Astrocyte of the hippocampus (primary cell): ENCODE measurements around the gene BBS5.
"Not testable (repeated sequence)": the region's sequence is repeated elsewhere in the genome, so short reads cannot be mapped to it uniquely, and the experiment has no call there.

Experiments used
- DNase-seq: peaks from one replicate; pipeline ENCODE4 v3.0.0; 2011; ENCODE audit warnings: low read depth, low spot score

BBS5 gene

GRCh38 chr2:169479257-169480078 lies at the start of gene BBS5:
TSS of gene BBS5 (plus strand) at chr2:169479494. CDS start at chr2:169479554, 60 bp downstream.
- peak; percentile 94 for DNase-seq

GRCh38 chr2:169431772-169432171 lies 47.5 kb upstream of the BBS5 start:
- DNase-seq = not testable (repeated sequence)

DNA sequence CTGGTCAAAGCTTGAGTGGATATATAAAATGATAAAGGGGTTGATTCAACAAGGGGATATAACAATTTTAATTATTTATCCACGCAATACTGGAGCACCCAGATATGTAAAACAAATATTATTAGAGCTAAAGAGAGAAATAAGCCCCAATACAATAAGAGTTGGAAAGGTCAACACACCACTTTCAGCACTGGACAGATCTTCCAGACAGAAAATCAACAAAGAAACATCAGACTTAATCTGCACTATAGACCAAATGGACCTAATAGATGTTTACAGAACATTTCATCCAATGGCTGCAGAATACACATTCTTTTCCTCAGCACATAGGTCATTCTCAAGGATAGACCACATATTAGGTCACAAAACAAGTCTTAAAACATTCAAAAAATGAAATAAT lies 45.1 kb upstream of the BBS5 start:
- DNase-seq = not testable (repeated sequence)

- no peak for DNase-seq
Measured at GRCh38 chr2:169438466-169439072, 40.7 kb upstream of the BBS5 start.

DNA sequence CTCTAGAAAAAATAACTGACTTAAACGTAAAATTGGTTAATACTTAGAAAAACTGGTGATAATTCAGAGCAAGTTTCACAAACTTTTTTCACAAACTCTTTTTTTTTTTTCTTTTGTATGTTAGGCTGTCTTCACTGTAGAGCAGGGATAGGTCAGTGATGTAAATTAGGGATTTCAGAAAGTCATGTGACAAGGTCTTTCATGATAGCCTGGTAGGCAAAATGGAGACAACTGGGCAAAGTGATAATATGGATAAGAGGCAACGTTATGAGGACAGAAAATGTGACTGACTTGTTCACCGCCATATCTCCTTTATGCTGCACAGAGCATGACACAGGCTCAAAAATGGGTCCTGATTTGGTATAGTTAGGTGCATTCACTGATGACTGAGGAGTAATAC lies 39.4 kb upstream of the BBS5 start:
- no peak for DNase-seq

DNA sequence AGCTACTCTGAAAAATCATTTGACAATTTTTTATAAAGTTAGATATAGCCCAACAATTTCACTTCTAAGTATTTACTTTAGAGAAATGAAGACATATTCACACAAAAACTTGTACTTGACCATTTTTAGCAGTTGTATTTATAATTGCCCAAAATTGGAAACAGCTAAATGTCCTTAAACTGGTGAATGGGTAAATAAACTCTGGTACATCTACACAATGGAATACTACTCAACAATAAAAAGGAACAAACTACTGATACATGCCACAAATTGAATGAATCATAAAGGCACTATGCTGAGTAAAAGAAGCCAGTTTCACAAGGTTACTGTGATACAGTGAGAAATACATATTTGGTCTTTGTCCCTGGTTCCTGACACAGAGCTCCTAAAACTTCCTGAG lies 32.8 kb upstream of the BBS5 start:
- no peak for DNase-seq

- no peak for DNase-seq
Measured at GRCh38 chr2:169448316-169448715, 31.0 kb upstream of the BBS5 start.

GRCh38 chr2:169448865-169449264 lies 30.4 kb upstream of the BBS5 start:
- no peak for DNase-seq

GRCh38 chr2:169452080-169452479 lies 27.2 kb upstream of the BBS5 start:
- peak; percentile 65 for DNase-seq

GRCh38 chr2:169453044-169453443 lies 26.2 kb upstream of the BBS5 start:
- not testable (repeated sequence) for DNase-seq

GRCh38 chr2:169461143-169461542 lies 18.2 kb upstream of the BBS5 start:
- no peak for DNase-seq

- peak; percentile 80 for DNase-seq
Measured at GRCh38 chr2:169462896-169463695, 16.2 kb upstream of the BBS5 start.

- DNase-seq = no peak
Measured at GRCh38 chr2:169464466-169464865, 14.8 kb upstream of the BBS5 start.

GRCh38 chr2:169464882-169465281 lies 14.4 kb upstream of the BBS5 start:
- DNase-seq = no peak

DNA sequence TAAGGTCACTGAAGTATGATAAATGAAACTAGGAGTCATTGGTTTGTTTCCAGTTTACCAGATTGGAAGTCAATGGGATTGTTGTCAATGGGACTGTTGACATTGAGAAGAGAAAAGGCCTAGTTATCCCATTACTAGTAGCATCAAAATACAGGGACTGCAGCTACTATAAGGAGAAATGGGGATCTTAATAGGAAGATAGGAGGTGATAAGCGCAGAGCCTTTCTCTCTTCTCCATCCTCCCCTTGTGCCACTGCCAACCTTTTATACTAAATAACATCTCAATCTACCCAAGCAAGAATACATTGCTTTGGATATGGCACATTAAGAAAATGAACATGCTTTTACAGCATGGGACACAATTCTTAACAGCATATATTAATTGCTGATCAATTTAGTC lies 10.5 kb upstream of the BBS5 start:
- DNase-seq = no peak

DNA sequence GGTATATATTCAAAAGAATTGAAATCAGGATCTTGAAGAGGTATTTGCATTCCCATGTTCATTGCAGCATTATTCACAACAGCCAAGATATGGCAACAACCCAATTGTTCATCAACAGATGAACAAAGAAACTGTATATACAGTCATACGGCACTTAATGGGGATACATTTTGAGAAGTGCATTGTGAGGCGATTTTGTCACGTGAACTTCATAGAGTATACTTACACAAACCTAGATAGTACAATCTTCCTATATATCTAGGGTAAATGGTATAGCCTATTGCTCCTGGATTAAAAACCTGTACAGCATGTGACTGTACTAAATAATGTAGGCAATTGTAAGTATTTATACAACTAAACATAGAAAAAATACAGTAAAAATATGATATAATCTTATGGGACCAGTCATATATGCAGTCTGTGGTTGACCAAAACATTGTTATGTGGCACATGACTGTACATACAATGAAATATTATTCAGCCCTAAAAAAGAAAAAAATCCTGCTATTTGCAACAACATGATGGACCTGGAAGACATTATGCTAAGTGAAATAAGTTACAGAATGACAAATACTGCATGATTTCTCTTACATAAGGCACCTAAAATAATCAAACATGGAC lies 9.2 kb upstream of the BBS5 start:
- no peak for DNase-seq

GRCh38 chr2:169472249-169472648 lies 7.0 kb upstream of the BBS5 start:
- no peak for DNase-seq

- DNase-seq = peak; percentile 21
Measured at GRCh38 chr2:169476459-169476858, 2.8 kb upstream of the BBS5 start.

- DNase-seq = no peak
Measured at GRCh38 chr2:169478339-169478738, 955 bp upstream of the BBS5 start.

DNA sequence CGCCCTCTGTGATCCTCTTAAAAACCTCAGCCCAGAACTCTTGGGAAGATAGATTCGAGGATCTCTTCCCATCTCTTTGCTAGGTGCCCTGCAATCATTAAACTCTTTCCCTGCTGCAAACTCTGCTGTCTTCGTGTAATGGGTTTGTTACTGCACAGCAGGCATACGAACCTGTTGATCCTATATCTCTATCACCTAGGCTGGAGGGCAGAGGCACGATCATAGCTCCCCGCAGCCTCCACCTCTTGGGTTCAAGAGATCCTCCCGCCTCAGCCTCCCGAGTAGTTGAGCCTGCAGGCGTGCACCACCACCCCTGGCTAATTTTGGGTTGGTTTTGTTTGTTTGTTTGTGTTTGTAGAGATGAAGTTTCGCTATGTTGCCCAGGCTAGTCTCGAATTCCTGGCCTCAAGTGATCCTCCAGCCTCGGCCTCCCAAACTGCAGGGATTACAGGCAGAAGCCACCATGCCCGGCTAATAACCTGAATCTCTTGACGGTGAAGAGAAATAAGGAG lies 493 bp upstream of the BBS5 start:
- DNase-seq = no peak

DNA sequence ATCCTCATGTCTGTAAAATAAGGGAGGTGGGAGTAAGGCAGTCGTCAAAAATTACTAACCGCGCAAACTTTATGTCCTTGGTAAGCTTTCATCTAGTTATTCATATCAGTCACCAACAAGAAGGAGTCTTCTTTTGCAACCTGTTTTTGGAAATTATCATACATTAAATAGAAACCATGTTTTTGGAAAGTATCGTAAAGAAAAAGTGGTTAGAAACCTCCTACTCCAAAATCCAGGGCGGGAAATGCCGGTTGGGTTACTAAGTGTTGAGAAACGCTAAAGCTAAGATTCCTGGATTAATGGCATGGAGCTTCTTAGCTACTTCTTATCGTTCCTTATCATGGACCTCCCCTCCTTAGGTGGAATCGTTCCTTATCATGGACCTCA lies 778 bp downstream of the BBS5 start:
- no peak for DNase-seq

DNA sequence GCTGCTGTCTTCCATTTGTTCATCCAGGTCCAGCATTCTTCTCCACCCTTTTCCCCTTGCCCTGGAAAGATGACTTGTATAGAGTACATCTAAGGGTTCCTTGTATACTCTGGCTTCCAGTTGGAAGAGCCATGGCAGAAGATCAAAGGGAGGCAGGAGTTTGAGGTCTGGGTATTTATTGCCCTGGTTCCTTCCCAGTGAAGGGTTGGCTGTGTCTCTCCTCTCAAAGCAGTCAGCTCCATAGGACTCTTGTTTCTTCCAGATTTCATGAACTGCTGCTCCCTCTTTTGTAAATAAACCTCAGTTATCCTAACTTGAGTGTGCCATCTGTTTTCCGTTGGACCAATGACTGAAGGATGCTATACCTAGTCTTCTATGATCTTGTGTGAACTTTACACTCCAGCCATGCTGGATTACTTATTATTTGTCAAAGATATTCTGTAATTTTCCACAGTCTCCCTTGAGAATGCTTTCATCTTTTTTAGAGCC lies 6.4 kb downstream of the BBS5 start:
- no peak for DNase-seq
